ENCODE data around the gene CD86.
"Not testable (repeated sequence)": the region's sequence is repeated elsewhere in the genome, so short reads cannot be mapped to it uniquely, and the experiment has no call there.

The CD86 gene

GRCh38 chr3:122094693-122095092 lies 39.5 kb downstream of the CD86 start:
- DNase-seq: no peak

GRCh38 chr3:122097141-122097540 lies 42.0 kb downstream of the CD86 start:
- no peak for DNase-seq

GRCh38 chr3:122098611-122099010 lies 43.4 kb downstream of the CD86 start:
- DNase-seq: no peak

DNA sequence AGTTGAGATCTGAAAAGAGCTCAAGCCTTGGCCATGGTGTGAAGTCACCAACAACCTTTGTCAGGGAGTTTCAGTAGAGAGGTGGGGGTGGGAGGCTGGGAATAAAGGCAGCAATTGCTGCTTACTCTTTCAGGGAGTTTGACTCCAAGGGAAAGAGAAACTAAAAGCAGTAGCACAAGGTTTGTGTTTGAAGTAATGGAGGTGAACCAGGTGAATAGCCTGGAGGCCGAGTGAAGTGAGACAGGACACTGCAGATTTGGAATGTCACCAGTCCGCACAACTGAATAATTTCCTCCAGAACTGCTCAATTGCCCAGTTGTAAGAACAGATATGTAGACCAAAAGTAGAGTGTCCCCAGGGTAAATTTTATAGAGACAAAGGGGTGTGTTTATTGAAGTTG lies 44.1 kb downstream of the CD86 start:
- DNase-seq: no peak

DNA sequence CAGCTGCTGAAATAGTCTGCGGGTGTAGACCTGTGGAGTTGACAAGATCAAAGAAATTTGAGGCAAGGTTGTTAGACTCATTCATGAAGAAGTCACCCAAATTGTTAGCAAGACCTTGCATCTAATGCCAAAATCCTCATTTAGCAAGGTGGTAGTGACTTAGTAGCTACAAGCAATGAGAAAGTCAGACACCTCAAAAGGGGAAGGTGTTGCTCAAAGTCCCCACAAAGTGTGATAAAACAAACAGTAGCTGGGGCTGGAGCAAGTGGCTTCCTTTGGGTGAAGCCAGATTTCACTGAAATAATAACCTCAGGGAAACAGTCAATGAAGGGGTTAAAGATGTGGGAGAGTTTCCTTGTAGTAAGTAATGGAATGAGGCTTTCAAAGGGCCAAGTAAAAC lies 44.9 kb downstream of the CD86 start:
- DNase-seq: no peak

DNA sequence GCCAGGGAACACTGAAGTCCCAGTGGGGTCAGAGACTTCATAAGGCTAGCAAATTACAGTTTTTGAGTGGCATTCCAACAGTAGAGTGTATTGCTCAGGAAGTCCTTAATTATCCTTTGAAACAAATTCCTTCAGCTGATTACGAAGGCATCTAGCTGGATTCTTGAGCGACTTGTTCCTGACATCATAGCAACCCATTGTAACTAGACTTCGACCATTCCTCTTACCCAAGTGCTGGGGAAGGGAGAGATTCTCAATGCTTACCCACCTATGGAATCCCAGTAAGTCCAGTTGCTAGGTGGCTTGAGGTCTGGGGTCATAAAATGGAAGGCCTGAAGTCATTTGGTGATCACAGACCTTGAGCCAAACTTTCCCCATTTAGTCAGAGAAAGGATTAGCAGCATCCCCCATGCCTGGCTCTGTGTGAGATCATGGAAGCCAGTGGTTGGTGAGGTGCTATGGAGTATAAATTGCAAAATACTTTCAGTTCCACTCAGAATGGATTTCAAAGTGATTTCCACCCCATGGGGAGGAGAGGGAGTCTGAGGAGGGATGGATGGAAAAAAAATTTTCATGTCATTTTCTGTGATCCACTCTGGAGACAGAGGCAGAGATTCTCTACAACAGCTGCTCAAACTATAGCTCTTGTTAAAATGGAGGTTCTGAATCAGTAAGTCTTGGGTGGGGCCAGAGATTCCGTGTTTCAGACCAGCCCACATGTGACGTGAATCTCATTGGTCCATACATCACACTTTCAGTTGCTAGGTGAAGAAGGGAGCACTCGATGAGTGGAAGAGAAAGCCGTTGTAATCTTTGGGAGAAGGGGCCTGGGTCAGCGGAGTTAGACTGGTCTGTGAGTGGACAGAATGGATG lies 45.7 kb downstream of the CD86 start:
- DNase-seq: no peak

- no peak for DNase-seq
Observed at GRCh38 chr3:122101646-122102045, 46.5 kb downstream of the CD86 start.

DNA sequence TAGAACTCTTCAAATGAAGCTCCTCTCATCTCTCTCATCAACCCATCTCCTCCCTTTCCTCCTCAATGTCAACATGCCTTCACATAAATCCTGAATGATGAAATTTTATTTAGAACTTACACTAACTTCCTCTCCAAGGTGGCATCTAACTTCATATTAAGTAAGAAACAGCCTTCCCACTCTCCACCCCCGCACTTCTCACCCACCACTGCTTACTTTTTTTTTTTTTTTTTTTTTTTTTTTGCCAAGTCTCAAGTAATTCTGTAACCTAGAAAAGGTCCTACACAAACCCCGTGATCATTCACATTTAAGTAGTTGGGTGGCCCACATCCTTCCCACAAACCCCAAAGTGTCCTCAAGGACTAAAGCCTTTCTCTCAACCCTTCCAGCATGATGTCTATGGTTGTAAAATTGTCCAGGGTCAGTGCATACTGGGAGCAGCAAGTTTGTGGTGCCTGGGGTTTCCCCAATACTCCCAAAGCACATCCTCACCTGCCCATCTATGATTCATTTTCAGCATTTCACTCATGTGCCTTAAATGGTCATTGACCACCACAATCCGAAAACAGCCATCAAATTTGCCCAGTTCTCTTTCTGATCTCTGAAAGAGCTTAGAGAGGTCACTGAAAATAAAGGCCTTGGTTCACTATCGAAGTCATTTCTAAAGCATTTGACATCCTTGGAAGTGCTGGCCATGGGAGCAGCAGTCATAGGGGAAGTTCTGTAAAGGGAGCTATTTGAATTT lies 47.2 kb downstream of the CD86 start:
- no peak for DNase-seq

DNA sequence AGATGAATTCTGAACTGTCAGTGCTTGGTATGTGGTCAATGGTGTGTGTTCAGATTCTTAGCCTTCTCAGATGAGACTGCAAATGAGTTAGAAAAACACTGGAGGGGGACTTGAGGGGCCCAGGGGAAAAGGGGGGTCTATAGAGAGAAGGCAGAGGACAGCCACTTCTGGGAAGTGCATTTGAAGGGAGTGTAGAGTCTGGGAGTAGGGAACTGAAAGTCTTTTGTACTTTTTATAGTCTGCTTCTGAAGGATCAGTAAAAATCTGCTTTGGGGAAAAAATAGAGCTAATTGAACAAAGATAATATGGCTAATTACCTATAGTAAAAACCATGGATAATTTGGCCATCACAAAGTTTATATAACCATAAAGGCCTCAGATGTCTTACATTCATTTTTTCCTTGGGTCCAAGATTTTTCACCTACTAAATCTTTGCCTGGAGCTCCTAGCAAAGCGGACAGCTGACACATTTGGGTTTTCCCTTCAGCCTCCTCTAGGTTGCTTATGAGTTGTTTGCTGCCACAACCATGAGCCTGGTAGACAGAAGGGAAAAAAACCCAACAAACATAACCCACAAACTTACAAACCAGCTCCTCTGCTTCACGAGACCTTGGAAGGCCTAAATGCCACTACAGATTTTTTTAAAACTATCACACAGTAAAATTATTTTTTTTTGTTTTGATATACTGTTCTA lies 48.8 kb downstream of the CD86 start:
- DNase-seq: no peak

GRCh38 chr3:122104515-122105194 lies 49.5 kb downstream of the CD86 start:
- DNase-seq: no peak

- DNase-seq: no peak
Observed at GRCh38 chr3:122105626-122106025, 50.5 kb downstream of the CD86 start.

DNA sequence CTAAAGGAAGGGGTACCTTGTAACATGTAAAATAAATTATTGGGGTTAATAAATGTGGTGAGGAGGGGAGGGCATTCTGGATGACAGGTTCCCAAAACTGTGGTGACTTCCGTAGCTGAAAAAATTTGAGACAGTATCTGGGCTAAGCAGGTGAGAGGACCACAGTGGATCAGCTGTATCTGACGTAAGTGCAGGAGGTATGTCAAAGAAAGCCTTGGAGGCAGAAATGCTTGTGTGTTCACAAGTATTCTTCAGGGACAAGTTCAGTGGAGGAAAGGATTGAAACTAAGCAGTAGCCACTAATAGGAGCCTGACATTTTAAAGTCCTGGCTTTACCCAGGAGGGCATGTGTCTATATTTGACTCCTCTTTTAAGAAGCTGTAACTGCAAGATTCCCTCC lies 52.0 kb downstream of the CD86 start:
- DNase-seq: no peak

DNA sequence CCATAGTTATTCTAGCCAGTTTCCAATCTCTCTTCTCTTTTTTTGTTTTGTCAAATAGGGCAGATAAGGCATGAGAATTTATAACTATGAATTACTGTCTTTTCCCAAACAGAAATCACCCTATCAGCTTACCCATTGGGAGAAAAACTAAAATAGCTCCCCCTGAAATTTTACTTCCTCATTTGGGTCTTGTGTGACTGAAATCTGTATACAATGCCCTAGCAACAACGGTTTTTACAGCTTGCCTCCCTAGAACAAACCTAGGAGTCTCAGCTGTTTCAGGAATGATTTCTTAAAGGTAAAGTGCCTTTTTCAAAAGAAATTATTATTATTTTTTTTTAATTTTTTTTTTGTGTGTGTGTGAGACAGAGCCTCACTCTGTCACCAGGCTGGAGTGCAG lies 56.8 kb downstream of the CD86 start:
- no peak for DNase-seq

DNA sequence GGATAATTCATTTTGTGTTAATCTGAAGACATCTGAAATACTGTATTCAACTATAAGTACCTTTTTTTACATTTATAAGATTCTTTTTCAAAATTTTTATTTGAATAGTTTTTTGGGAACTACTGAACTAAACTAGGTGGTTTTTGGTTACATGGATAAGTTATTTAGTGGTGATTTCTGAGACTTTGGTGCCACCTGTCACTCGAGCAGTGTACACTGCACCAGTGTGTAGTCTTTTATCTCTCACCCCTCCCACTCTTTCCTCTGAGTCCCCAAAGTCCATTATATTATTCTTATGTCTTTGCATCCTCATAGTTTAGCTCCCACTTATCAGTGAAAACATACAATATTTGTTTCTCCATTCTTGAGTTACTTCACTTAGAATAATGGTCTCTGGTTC lies 57.6 kb downstream of the CD86 start:
- DNase-seq: no peak

DNA sequence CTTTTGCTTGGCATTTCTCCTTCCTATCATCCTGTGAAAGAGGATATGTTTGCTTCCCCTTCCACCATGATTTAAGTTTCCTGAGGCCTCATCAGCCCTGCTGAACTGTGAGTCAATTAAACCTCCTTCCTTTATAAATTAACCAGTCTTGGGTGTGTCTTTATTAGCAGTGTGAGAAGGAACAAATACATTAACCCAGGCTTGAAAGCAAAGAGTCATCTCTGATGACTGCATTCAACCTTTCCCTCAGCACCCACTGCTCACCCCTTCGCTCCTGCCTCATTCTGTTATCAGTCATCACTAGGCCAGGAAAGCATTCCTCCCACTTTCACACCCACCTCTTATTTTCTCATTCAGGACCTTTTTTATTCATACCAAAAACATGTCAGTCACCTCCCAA lies 68.7 kb downstream of the CD86 start:
- DNase-seq: no peak

GRCh38 chr3:122132949-122133540 lies 77.9 kb downstream of the CD86 start:
- DNase-seq: no peak

GRCh38 chr3:122146466-122146865 lies 91.3 kb downstream of the CD86 start:
- DNase-seq: no peak

DNA sequence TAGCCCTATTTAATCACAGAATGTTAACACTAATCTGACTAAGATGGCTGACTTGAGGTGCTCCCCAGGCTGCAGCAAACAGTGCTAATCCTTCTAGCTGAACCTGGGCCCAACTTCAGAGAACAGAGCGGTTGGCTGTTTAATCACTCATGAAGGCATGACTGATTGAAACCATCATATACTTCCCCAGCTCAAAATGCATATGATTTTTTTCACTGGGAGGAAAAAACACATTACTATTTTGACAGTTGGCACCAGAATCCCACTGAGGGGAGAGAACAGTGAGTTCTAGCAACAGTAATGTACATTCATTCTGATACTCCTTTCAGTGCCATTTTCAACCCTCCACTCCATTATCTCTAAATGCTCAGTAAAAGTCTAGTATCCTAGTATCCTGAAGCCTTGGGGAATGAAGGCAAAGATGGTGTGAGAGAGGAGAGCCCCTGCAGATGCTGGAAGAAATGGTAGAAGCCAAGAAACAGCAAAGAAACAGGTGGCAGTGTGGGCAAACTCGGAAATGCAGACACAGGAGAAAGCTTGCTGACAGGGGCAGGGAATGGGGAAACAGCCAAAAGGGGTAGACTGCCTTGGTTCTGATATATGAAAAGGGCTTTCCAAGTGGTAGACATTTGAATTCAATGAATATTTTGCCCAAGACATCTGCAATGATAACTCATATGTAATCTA lies 93.9 kb downstream of the CD86 start:
- no peak for DNase-seq

DNA sequence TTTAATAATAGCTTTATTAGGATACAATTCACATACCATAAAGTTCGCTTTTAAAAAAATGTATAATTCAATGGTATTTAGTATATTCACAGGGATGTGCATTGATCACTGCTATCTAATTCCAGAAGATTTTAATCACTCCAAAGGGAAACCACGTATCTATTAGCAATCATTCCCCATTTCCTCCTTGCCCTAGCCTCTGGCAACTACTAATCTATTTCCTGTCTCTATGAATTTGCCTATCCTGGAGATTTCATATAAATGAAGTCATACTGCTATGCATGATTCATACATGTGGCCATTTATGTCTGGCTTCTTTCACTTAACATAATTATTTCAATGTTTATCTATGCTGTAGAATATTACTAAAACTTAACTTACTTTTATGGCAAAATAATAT lies 96.3 kb downstream of the CD86 start:
- DNase-seq: no peak

GRCh38 chr3:122164983-122165382 lies 109.8 kb downstream of the CD86 start:
- not testable (repeated sequence) for DNase-seq

- DNase-seq: no peak
Observed at GRCh38 chr3:122167630-122168029, 112.5 kb downstream of the CD86 start.

- DNase-seq: no peak
Observed at GRCh38 chr3:122168044-122168443, 112.9 kb downstream of the CD86 start.
